IPS-NIHi7 (cell line): ENCODE measurements around the gene EEF1E1.
"Not testable (repeated sequence)": the region's sequence is repeated elsewhere in the genome, so short reads cannot be mapped to it uniquely, and the experiment has no call there.

ENCODE experiments used
- DNase-seq: peaks from one replicate; pipeline ENCODE4 v3.0.0; 2012; ENCODE audit warnings: mixed read lengths; ENCODE audit errors: extremely low spot score

The EEF1E1 gene

DNA sequence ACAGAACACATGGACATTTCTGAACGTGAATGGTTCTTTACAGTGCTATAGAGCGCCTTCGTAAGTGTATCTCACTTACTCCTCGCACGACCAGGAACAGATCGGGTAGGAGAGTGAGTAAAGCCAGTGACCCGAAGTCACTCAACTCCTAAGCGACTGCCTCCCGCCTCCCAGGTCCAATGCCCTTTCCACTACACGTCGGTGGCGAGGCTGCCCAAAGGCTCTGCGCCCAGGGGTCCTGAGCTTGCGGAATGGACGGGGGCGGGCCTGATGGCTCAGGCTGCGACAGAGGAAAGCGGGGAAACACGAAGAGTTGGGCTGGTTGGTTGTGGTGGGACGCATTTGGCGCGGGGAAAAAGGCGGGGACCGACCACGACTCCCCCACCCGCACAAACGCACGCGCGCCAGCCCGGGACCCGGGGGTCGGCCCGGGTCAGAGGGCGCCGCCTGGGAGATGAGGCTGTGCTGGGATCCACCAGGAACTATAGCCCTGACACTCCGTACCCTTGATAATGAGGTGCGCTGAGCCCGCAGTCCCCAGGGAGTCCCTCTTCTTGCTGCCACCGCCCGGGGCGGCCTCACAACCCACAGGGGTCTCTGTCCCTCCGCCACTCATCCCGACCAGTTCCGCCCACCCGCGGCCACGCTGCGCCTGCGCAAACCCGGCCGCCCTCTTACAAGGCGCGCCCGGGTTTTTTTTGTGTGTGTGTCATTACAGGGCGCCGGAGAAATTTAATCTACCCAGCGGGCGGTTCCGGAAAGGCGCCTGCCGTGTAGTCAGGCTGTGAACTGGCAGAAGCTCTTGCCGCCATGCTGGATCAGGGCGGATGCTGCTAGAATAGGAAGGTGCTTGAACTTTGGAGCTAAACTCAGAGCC, 38.3 kb downstream of the EEF1E1 start, which contains the start of gene BLOC1S5:
TSS of gene BLOC1S5 (minus strand) at position 629 of the 877 bp plus-strand sequence. CDS start at position 616, 13 bp downstream.
- DNase-seq: peak; percentile 87

DNA sequence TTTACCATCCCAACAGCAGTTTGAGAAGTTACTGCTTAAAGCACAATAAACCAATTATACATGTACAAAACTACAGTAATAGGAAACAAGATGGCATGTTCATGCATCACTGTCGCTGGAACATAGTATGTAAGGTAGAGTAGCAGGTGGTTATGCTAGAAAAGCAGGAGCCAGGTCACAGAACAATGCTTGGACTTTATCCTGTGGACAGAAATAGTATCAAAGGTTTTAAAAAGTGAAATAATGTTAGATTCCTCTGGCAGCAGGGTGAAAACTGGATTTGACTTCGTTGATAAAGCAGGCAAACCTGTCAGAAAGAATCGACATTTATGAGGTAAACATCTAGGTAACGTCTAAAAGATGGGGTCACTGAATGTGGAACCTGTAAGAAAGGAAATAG, 40.6 kb downstream of the EEF1E1 start:
- no peak for DNase-seq

DNA sequence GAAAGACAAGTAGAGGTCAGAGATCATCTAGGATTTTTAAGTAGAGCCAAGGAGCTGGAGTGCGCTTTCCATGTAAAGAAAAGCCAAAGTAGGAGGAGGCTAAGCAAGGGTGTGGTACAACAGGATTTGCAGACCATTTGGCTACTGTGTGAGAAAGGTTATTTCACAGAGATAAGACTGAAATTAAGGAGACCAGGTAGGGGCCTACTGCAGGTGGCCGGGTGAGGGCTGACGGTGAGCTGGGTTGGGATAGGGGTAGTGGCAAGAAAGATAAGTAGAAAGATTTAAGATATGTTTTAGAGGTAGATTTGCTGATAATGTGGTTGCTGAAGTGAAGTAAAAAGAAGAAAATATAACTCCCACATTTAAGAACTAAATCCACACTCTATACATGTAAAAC, 42.0 kb downstream of the EEF1E1 start:
- DNase-seq: no peak

DNA sequence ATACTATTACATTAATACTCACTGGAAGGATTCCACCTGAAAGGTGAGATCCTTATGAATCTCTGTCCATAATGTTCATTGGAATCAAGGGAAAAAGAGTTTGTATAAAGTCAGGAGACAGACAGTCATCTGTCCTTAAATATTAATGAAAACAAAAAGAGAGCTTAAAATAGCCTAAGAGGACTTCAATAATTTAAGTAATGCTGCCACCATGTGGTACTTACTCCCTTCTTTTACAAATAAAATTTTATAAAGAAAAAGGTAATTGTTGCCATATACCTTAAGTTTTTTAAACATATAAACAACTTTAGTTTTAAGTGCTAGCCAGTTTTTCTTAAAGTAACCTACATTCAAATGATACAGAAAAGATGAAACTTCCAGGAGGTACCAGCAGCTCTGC, 43.2 kb downstream of the EEF1E1 start:
- no peak for DNase-seq

DNA sequence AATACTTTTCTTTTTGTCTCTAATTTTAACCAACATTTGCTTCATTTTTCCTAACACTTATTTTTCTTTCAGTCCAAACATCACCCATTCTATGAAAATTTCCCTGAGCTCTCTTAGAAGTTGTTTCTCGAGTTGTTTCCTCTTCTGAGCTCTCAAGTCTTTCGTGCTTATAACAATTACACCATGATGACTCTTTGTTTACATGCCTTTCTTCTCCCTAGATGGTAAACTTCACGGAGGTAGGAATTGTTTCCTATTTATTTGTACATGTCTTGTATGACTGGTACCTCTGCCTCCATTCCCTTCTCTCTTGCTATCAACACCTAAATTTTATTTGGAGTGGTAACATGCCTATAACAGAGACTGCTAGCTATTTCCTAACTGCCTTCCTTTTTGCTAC, 44.6 kb downstream of the EEF1E1 start:
- no peak for DNase-seq

DNA sequence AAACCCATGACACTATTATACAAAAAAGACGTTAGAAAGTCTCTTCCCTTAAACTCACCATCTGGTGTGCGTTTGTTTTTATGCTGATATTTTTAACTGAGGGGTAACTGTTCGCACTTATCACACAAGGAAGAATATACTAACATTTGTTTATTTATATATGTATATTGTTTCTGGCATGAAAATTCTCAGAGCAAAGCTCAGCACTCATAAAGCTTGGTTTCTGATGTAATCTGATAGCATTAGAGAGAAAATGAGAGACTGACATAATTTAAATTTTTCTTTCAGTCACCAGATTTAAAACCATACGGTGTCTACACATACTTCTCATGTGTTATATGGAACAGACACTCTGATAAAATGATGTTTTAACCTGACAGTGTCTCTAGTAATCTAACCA, 45.1 kb downstream of the EEF1E1 start:
- DNase-seq: no peak

DNA sequence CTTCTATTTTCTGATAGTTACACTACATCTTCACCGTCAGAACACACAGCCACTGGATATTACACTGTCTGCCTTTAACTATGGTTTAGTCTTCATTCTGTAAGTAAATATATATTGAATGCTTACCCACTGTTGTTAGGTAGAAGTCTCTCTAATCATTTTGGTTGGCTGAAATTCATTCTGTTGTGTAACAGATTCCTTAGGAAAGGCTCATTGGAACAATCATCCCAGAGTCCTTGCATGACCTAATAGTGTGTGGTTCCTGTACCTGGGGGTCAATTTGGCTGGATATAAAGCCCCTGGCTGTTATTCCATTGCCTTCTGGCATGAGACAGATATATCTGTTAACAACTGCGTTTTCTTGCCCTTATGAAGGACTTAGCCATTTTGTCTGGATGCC, 48.1 kb downstream of the EEF1E1 start:
- DNase-seq: no peak

DNA sequence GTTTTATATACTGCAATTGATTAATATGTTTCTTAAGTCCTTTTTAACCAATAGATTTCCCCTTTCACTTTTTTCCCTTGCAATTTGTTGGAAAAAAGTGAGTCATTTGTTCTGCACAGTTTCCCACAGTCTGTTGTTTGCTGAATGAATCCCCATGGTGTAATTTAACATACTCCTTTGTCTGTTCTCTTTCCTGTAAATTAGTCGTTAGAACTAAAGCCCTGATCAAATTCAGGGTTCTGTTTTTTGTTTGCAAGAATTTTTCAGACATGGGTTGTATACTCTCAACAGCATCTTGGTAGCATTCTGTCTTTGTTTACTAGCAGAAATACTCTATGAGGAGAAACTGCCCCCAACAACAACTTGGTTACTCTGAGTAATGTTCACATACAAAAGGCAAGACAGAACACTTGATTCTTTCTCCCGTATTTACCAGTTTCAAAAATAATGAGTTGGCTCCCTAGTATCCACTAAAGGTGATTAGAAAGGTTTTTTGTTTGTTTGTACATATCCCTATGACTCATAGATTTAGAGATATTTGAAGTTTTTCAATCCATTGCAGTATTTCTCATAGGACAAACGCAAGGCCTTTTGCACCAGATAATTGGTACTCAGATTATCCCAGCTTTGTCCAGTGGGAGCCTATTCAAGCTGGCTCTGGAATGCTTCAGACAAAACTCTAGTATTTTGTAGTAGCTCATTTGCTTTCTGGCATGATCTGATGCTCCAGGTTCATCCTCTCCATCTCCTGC, 54.6 kb downstream of the EEF1E1 start:
- DNase-seq: no peak

DNA sequence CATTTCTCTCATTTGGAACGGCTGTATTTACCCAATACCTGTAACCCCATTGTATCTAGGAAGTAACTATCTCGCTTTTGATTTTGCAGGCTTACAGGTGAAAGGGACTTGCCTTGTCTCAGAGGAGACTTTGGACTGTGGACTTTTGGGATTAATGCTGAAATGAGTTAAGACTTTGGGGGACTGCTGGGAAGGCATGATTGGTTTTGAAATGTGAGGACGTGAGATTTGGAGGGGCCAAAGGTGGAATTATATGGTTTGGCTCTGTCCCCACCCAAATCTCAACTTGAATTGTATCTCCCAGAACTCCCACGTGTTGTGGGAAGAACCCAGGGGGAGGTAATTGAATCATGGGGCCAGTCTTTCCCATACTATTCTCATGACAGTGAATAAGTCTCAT, 56.6 kb downstream of the EEF1E1 start:
- DNase-seq: not testable (repeated sequence)

DNA sequence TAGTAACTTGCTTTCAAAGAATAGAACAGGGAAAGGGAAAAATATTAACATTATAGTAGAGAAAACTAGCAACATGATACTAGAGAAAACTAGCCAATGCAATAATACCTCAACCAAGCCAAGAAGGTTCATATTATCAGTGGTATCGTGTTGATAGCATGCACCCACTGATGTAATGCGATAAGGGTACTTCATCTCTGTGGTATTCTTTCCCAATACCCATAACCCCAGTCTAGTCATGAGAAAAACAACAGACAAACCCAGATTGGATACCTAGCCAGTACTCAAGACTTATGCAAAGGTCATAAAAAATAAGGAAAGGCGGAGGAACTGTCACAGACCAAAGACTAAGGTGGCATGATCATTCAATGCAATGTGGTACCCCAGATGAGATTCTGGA, 59.1 kb downstream of the EEF1E1 start:
- no peak for DNase-seq

DNA sequence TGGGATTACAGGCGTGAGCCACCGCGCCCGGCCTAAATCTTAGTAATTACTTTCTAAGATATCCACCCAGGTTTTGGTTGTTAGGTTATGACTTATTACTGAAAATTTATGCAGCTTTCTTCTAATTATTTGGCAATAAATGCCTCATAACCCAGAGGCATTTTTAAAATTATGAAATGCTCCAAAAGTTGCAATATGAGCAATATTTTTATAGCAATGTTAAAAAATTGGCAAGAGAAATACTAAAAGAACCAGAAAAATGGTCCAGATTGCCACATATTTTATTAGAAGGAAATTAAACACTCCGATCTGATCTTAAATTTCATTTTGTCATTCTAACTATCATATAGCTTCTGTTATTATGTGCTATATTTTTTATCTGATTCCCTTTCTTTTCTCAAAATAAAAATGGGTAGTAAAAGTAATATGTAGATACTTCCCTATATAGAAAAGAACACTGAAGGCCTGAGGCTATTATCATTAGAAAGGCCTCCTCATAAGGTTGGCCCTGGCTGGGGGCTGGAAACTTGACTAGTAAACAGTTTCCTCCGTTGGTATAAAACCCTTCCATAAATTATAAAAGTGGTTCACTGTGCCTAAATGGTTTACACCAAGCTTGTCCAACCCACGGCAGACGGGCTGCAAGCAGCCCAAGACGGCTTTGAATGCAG, 60.3 kb downstream of the EEF1E1 start:
- no peak for DNase-seq

DNA sequence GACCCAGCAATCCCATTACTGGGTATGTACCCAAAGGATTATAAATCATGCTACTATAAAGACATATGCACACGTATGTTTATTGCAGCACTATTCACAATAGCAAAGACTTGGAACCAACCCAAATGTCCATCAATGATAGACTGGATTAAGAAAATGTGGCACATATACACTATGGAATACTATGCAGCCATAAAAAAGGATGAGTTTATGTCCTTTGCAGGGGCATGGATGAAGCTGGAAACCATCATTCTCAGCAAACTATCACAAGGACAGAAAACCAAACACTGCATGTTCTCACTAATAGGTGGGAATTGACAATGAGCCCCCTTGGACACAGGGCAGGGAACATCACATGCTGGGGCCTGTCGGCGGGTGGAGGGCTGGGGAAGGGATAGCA, 68.2 kb downstream of the EEF1E1 start:
- DNase-seq: not testable (repeated sequence)

DNA sequence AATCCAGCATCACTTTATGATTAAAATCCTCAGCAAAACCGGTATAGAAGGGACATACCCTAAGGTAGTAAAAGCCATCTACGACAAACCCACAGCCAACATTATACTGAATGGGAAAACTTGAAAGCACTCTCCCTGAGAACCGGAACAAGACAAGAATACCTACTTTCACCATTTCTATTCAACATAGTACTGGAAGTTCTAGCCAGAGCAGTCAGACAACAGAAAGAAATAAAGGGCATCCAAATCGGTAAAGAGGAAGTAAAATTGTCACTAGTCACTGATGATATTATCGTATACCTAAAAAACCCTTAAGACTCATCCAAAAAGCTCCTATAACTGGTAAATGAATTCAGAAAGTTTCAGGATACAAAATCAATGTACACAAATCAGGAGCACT, 71.4 kb downstream of the EEF1E1 start:
- no peak for DNase-seq
